GM23248 (cell line): ENCODE measurements around the gene SKI.

Experiments used
- EZH2 ChIP-seq: fragments of 200-600 bp; sonication (generic); IDR thresholded peaks from 2 replicates; pipeline ENCODE4 v1.6.1; 2018; ENCODE audit warnings: antibody characterized with exemption, mild to moderate bottlenecking; ENCODE audit not compliant: insufficient read depth, poor library complexity, severe bottlenecking
- EZH2phosphoT487 ChIP-seq: fragments of 200-600 bp; sonication (generic); IDR thresholded peaks from 2 replicates; pipeline ENCODE4 v1.6.1; 2018; ENCODE audit warnings: antibody characterized with exemption, moderate library complexity, mild to moderate bottlenecking, low read depth; ENCODE audit not compliant: insufficient read depth

GRCh38 chr1:2228694-2229036 is 546 bp downstream of the SKI start:
- no peak for TF ChIP-seq EZH2phosphoT487
- TF ChIP-seq EZH2 = no peak
